ENCODE results near the gene ATP13A3.

ATP13A3 gene

DNA sequence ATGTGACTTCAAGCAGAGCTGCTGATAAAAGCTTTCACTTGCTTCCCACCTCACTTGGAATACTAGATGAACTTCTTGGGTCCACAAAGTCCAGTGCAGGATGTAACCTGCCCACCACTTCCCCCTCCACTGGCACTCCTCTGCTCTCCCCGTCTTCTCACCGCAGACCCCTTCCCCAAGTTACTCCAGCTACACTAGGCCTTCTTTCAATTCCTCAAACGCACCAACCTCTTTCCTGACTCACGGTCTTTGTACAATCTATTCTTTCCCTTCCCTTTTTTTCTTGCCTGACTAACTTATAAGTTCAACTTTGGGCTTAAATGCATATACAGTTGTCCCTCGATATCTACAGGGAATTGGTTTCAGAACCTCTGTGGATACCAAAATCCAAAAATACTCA lies 5.2 kb upstream of the ATP13A3 start:
- TF ChIP-seq, protein P1, sequence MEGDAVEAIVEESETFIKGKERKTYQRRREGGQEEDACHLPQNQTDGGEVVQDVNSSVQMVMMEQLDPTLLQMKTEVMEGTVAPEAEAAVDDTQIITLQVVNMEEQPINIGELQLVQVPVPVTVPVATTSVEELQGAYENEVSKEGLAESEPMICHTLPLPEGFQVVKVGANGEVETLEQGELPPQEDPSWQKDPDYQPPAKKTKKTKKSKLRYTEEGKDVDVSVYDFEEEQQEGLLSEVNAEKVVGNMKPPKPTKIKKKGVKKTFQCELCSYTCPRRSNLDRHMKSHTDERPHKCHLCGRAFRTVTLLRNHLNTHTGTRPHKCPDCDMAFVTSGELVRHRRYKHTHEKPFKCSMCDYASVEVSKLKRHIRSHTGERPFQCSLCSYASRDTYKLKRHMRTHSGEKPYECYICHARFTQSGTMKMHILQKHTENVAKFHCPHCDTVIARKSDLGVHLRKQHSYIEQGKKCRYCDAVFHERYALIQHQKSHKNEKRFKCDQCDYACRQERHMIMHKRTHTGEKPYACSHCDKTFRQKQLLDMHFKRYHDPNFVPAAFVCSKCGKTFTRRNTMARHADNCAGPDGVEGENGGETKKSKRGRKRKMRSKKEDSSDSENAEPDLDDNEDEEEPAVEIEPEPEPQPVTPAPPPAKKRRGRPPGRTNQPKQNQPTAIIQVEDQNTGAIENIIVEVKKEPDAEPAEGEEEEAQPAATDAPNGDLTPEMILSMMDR (IDR thresholded peaks at IDR 0.05) = no peak

GRCh38 chr3:194489736-194490612 lies 3.2 kb upstream of the ATP13A3 start:
- TF ChIP-seq, protein P1 (IDR thresholded peaks at IDR 0.05) = no peak

- TF ChIP-seq, protein P1 (IDR thresholded peaks at IDR 0.05) = no peak
These were observed 1.4 kb upstream of the ATP13A3 start for GRCh38 chr3:194488055-194488742.

- TF ChIP-seq, protein P1 (IDR thresholded peaks at IDR 0.05) = no peak
These were observed 670 bp upstream of the ATP13A3 start for GRCh38 chr3:194487289-194488054.

GRCh38 chr3:194485881-194486539 lies 792 bp downstream of the ATP13A3 start:
- TF ChIP-seq, protein P1 (IDR thresholded peaks at IDR 0.05) = no peak

DNA sequence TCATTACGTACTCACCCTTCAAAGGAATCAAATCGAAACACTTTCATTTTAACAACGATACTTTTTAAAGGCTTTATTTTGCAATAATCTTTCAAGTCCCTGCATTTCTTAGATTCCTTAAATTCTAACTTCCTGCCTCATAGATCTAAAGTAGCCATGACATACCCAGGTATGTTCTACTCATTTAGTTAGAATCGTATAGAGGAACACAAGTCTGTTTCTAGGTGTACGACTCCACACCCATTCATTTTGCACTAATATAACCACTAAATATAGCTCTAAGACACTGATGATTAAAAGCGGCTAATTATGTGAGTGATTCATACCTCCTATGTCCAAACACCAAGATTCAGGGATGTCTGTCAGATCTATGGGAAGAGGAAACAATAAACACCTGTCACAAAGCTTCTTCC lies 1.3 kb downstream of the ATP13A3 start:
- TF ChIP-seq, protein P1 (IDR thresholded peaks at IDR 0.05) = no peak

DNA sequence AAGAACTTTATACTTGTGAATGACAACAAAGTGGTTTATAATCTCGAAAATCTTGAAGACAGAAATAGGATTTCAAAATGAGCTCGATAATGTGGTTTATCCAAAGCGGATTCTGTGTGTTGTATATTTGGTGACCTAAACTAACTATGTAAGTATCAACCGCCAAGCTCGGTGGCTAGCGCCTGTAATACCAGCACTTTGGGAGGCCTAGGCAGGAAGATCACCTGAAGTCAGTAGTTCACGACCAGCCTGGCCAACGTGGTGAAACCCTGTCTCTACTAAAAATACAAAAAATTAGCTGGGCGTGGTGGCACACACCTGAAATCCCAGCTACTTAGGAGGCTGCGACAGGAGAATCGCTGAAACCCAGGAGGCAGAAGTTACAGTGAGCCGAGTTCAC lies 2.2 kb downstream of the ATP13A3 start:
- TF ChIP-seq, protein P1 (IDR thresholded peaks at IDR 0.05) = no peak

Data from LNCAP (cell line).